CD4-positive, alpha-beta T cell treated with Interleukin-15 for 1 hour (primary cell): ENCODE data around the gene FRAS1.
"Not testable (repeated sequence)": the region's sequence is repeated elsewhere in the genome, so short reads cannot be mapped to it uniquely, and the experiment has no call there.

Source experiments
- DNase-seq: peaks from one replicate; pipeline ENCODE4 v3.0.0-alpha.2; 2020

FRAS1 gene, protein sequence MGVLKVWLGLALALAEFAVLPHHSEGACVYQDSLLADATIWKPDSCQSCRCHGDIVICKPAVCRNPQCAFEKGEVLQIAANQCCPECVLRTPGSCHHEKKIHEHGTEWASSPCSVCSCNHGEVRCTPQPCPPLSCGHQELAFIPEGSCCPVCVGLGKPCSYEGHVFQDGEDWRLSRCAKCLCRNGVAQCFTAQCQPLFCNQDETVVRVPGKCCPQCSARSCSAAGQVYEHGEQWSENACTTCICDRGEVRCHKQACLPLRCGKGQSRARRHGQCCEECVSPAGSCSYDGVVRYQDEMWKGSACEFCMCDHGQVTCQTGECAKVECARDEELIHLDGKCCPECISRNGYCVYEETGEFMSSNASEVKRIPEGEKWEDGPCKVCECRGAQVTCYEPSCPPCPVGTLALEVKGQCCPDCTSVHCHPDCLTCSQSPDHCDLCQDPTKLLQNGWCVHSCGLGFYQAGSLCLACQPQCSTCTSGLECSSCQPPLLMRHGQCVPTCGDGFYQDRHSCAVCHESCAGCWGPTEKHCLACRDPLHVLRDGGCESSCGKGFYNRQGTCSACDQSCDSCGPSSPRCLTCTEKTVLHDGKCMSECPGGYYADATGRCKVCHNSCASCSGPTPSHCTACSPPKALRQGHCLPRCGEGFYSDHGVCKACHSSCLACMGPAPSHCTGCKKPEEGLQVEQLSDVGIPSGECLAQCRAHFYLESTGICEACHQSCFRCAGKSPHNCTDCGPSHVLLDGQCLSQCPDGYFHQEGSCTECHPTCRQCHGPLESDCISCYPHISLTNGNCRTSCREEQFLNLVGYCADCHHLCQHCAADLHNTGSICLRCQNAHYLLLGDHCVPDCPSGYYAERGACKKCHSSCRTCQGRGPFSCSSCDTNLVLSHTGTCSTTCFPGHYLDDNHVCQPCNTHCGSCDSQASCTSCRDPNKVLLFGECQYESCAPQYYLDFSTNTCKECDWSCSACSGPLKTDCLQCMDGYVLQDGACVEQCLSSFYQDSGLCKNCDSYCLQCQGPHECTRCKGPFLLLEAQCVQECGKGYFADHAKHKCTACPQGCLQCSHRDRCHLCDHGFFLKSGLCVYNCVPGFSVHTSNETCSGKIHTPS (N-terminal part only)

DNA sequence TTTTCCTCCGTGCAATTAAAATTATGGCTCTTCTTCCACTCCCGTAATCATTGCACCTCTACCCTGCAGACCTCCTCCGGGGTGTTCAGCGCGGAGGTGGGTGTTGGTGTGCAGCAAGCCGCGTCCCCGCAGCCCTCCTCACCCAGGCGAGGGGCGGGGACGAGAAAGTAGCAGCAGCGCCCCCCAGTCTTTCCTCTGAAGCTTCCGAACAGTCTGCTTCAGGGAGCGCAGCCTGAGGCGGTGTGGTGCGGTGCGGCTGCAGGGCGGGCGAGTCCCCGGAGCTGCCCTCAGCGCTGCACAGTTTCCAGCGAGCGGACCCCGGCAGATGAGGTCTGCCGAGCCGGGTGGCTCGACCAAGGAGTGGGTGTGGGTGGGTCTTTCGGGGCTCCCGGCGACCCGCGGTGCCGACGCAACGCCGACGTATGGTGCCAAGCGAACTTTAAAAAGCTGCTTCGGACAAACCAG lies at the start of gene FRAS1:
Gene FRAS1 (plus strand): TSS at position 189 of the 465 bp plus-strand sequence. CDS start 687 bp downstream, outside the sequence.
- DNase-seq = no peak

GRCh38 chr4:78011003-78011402 lies 46.1 kb upstream of the FRAS1 start:
- not testable (repeated sequence) for DNase-seq

DNA sequence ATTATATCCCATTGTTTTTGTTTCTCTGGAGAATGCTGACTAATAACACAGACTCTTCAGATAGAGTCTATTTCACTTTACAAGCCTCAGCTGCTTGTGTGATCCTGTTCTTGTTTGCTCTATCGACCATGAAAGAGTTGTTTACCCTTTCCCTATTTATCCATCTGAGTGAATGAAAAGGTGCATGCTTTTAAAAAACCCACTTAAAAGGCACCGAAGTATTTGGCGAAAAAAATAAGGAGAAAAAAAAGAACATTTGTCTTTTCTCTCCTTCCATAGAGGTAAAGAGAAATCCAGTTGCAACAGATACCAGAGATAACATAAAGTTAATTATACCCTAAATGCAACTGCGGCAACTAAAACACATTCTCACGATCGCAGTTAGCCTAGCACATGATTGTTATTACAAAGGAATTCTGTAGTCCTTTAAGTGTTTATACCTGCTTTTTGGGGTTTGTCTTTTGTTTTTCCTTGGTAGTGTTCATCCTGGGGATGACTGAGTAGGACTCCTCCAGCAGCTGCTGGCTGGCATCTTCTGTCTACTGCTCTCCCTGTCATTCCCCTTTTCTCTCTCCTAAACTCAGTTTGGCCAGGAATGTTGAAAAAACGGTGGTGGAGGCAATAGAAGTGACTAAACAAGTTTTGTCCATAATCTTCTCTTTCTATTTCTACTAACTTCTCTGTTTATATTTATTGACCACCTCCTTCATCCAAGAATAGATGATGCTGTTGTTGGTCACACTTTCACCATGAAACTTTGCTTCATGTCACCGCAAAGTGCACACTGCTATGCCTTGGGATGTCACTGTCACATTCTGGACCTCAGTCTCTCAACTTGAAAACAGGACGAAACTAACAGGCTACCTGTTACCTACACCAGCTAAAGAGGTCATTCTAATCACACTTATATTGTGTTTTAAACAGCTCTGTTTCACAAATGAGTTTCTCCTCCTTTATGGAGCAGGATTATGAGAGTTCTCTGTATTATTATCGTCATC lies 41.9 kb upstream of the FRAS1 start:
- no peak for DNase-seq

DNA sequence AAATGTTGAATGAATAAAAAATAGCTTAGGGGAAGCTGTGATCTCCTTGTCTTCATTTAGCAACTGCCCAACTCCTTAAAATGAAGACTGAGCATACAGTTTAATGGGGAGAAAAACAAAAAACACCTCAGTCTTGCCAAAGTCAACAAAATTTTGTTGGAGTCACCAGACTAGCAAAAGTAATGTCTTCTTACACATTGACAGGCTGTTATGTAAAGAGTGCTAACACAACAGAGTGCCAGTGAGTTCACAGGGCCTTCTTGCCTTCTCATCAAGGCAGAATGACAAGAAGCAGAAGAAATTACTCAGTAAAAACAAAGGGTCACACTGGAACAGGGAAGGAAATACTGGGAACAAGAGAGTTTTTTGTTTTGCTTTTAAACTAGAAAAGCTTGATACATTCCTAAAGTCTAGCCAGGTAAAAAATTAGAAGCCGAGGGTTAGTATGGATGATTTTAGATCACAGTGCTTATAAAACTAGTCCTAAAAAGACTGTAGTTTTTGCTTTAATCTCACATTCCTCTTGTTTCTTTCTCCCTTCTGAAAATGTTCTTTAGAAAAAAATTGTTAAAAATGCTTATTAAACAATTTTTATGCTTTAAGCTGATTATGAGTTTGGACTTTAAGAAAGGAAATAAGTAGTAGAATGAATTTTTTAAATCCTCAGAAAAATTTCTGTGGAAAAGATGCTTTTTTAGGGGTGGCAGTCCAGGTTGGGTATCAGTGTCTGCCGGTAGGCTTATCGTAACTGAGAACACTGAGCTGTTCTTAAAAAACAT lies 38.7 kb upstream of the FRAS1 start:
- no peak for DNase-seq

DNA sequence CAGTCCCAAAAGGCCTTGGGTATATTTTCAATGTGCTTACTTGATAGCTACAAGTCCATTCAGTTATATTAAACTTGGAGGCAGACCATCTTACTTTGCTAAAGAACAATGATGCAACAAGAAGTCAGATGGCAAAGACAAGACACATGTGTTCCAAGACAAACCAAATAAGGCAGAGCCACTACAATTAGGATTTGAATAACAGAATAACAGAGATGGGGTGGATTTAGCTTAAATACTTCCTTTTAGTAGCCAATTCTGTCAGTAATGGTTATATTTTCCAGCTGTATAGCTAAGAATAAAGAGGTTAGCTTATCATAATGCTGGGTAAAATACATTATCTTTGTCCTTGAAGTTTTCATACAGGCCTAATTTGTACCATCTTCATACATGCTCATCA lies 37.7 kb upstream of the FRAS1 start:
- DNase-seq = no peak

- no peak for DNase-seq
These were observed 36.4 kb upstream of the FRAS1 start for GRCh38 chr4:78020677-78021076.

DNA sequence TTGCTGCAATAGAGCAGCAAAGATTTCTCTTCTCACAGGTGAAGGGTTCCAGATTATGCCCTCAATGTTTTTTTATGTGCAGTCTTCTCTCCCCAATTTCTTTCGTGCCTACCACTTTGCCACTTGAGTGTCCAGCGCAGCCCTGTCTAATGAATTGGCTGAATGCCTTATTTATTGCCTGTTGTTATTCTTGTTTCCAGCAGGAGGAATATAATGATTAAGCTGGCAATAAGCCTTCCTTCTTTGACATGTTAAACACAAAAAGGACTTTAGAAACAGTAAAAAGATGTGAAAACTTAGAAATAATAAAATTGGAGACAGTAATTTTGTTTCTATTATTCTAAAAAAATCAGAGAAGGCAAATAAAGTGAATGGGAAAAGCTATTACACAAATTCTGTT lies 34.6 kb upstream of the FRAS1 start:
- DNase-seq = no peak

GRCh38 chr4:78024085-78024484 lies 33.0 kb upstream of the FRAS1 start:
- no peak for DNase-seq

- DNase-seq = no peak
These were observed 32.5 kb upstream of the FRAS1 start for GRCh38 chr4:78024576-78025091.

DNA sequence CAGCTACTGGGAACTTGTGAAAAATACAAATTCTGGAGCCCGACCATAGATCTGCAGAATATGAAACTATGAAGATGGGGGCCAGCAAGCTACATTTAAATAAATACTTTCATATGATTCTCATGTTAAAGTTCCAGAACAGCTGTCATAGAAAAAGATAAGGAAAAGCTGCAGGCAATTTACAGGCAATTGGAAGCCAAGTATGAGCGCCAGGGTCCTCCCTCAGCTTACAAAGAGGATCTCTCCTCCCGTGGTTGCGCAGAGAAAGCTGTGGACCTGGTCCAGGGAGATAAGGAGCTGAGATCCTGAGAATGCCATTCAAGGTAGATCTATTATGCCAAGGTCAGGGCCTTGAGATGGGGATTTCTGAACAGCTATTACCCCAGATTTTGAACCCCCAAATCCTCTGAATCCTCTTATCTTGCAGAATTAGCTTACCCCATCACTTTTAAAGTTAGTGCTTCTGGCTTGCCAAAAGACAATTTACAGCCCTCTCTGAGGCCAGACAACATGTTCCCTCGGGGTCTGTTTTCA lies 25.6 kb upstream of the FRAS1 start:
- no peak for DNase-seq

DNA sequence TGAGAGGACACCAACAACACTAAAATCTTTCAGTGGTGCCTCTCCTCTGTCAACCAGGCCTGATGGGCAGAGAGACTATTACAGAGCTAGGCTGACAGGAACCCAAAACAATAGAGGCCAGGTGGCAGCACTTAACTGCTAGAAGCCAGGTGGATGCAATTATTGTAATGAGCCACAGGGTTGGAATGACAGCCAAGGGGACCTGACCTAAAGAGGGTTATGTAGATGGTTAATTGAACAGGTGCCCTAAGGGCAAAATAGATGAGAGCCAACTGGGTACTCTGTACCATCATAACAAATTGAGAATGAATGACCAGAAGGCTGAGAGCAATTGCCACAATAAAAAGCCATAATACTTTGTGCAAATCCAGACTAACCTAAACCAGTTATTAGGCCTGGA lies 24.7 kb upstream of the FRAS1 start:
- DNase-seq = no peak

- DNase-seq = no peak
These were observed 24.2 kb upstream of the FRAS1 start for GRCh38 chr4:78032929-78033328.

DNA sequence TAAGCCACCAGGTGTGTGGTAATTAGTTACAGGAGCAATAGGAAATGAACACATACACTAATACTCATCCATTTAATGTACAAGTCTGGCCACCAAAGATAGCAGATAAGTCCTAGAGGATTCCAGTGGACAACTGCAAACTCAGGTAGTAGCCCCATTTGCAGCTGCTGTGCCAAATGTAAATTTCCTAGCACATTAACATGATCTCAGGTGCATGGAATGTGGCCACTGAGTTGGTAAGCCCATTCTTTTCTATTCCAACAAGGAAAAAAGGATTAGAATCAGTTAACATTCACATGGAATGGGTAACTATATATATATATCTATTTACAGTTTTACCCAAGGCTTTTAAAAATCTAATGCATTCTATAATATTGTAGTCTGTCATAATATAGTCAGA lies 23.3 kb upstream of the FRAS1 start:
- no peak for DNase-seq

DNA sequence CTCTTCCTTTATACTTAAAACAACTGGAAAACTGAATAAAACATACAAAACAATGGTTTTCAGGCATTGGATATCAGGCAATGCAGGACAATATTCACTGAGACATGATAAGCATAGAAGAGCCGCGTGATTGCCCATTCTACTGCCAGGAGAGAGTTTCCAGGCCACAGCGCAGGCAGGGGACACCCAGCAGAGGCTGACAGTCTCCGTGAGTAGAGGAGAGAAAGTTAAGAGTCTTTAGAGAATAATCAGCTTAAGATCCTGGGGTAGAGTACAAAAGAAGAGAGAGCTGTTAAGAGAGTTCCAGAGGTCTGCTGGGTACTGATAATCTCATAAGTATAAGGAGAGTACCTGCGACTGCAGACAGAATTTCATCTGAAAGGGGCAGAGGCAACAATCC lies 18.4 kb upstream of the FRAS1 start:
- DNase-seq = no peak

DNA sequence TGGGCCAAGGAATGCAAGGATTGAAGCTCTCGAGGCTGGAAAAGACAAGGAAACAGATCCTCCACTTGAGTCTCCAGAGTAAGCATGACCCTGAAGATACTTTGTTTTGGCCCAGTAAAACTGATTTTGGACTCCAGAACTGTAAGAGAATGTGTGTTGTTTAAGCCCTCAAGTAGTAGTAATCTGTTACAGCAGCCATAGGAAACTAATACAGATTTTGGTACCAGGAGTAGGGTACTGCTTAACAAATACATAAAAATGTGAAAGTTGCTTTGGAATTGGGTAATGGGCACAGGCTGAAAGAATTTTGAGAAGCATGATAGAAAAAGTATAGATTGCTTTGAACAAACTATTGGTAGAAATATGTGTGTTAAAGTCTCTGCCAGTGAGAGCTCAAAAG lies 17.4 kb upstream of the FRAS1 start:
- DNase-seq = no peak

GRCh38 chr4:78040431-78040830 lies 16.7 kb upstream of the FRAS1 start:
- DNase-seq = no peak

- DNase-seq = no peak
These were observed 9.8 kb upstream of the FRAS1 start for GRCh38 chr4:78047366-78047765.

DNA sequence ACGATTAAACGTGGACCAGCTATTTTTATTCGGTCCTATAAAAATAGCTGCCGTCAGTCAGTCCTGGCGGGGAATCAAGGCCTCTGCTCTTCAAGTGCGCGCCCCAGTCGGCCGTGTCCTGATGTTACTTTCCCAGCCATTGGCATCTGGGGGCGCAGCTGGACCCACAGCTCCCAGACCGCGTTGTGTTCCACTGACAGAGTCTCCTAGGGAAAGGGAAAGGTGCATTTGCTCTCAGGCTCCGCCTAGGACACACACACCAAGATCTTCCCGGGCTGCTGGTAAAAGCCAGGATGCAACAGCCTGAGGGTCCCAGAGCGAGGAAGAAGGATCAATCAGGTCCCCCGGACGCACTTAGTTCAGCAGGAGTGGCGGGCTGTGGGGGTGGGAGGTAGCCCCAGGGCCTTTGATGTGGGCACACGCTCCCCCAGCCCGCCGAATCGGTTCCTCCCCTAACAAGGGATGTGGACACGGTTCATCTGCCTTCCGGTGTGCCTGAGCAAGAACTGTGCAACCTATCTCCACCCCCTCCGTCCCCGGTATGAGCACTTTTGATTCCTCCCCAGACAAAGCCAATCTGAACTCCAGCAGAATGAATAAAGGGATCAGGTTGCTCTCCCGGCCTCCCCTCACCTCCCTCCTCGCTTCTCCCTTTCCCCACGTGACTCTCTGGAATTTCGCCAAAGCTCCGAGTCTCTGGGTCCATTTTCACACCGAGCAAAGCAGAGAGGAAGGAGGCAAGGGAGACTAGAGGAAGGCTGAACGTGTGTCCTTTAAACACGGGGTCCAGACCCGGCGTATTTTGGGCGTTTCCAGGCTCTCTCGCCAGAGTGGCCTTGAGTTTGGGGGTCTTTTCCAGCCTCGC lies 626 bp upstream of the FRAS1 start:
- no peak for DNase-seq
